Activated T-helper 17 cell treated with anti-CD3 and anti-CD28 coated beads, Interleukin-2, amount 50 U/mL, for 72 hours (primary cell): ENCODE results near the gene AGPS. TPM values are rescaled to one million over a fixed set of nuclear protein-coding genes. Genes with fewer than 3 reads are reported as not detected.
"Not testable (repeated sequence)": the region's sequence is repeated elsewhere in the genome, so short reads cannot be mapped to it uniquely, and the experiment has no call there.

Experiments used
- ATAC-seq: fragments of 150-1000 bp; cut with Tn5 transposase; replicated peaks from 2 replicates; pipeline ENCODE4 v1.10.0; 2021; ENCODE audit warnings: mild to moderate bottlenecking, moderate library complexity
- H3K27ac Mint-ChIP-seq: one replicate; pipeline ENCODE4 v1.8.0; 2022; ENCODE audit warnings: mixed read lengths
- H3K27me3 Mint-ChIP-seq: one replicate; pipeline ENCODE4 v1.8.0; 2022; ENCODE audit warnings: mixed read lengths
- H3K36me3 Mint-ChIP-seq: one replicate; pipeline ENCODE4 v1.8.0; 2022; ENCODE audit warnings: low read depth, mild to moderate bottlenecking, mixed read lengths
- H3K4me1 Mint-ChIP-seq: one replicate; pipeline ENCODE4 v1.8.0; 2022; ENCODE audit warnings: mixed read lengths
- H3K4me3 Mint-ChIP-seq: one replicate; pipeline ENCODE4 v1.8.0; 2022; ENCODE audit warnings: mild to moderate bottlenecking, mixed read lengths
- H3K9me3 Mint-ChIP-seq: one replicate; pipeline ENCODE4 v1.8.0; 2022; ENCODE audit warnings: mixed read lengths
- total RNA-seq, 2 donors: library from RNA; stranded (reverse); gene quantifications; one replicate each; pipeline ENCODE4 v1.2.3, GENCODE V29; 2022

The AGPS gene
- total RNA-seq, 2 donors from 2014 or later = 31.4 to 70.0 TPM

- H3K36me3 Mint-ChIP-seq = peaks cover 81% of the 10 kb centered on the region
- H3K4me3 Mint-ChIP-seq, ATAC-seq, H3K27ac Mint-ChIP-seq, H3K27me3 Mint-ChIP-seq: not testable (repeated sequence)
- peaks cover 27% of the 10 kb centered on the region for H3K4me1 Mint-ChIP-seq
- peaks cover 27% of the 10 kb centered on the region for H3K9me3 Mint-ChIP-seq
Observed at GRCh38 chr2:177424120-177424519, 31.5 kb downstream of the AGPS start.

GRCh38 chr2:177424620-177425019 is 32.0 kb downstream of the AGPS start:
- peaks cover 28% of the 10 kb centered on the region for H3K4me1 Mint-ChIP-seq
- H3K4me3 Mint-ChIP-seq, H3K27me3 Mint-ChIP-seq, H3K27ac Mint-ChIP-seq, ATAC-seq: not testable (repeated sequence)
- peaks cover 28% of the 10 kb centered on the region for H3K9me3 Mint-ChIP-seq
- H3K36me3 Mint-ChIP-seq = peaks cover 86% of the 10 kb centered on the region

GRCh38 chr2:177427316-177427715 is 34.7 kb downstream of the AGPS start:
- no peaks in the 10 kb centered on the region for H3K27me3 Mint-ChIP-seq
- H3K36me3 Mint-ChIP-seq = peaks cover 82% of the 10 kb centered on the region
- H3K4me1 Mint-ChIP-seq = peaks cover 28% of the 10 kb centered on the region
- H3K4me3 Mint-ChIP-seq = no peak overlapping the region
- no peak for ATAC-seq
- H3K9me3 Mint-ChIP-seq = peaks cover 30% of the 10 kb centered on the region
- H3K27ac Mint-ChIP-seq = no peak overlapping the region

- H3K27me3 Mint-ChIP-seq, ATAC-seq: not testable (repeated sequence)
- peaks cover 35% of the 10 kb centered on the region for H3K9me3 Mint-ChIP-seq
Observed at GRCh38 chr2:177427936-177428335, 35.4 kb downstream of the AGPS start.

GRCh38 chr2:177429688-177430325 is 37.2 kb downstream of the AGPS start:
- H3K36me3 Mint-ChIP-seq = peaks cover 85% of the 10 kb centered on the region
- no peak for ATAC-seq
- no peak overlapping the region for H3K4me3 Mint-ChIP-seq
- H3K9me3 Mint-ChIP-seq = peaks cover 40% of the 10 kb centered on the region
- no peaks in the 10 kb centered on the region for H3K27me3 Mint-ChIP-seq
- H3K4me1 Mint-ChIP-seq = peaks cover 26% of the 10 kb centered on the region
- H3K27ac Mint-ChIP-seq = no peak overlapping the region

More at GRCh38 chr2:177427936-177428335, 35.4 kb downstream of the AGPS start:
- Mint-ChIP-seq H3K4me1 (peaks cover 28% of the 10 kb centered on the region), H3K36me3 (peaks cover 87% of the 10 kb centered on the region)
- H3K27ac Mint-ChIP-seq, H3K4me3 Mint-ChIP-seq: not testable (repeated sequence)

- H3K4me3 Mint-ChIP-seq = no peak overlapping the region
- peaks cover 85% of the 10 kb centered on the region for H3K36me3 Mint-ChIP-seq
- H3K27me3 Mint-ChIP-seq = no peaks in the 10 kb centered on the region
- H3K9me3 Mint-ChIP-seq = peaks cover 40% of the 10 kb centered on the region
- ATAC-seq = no peak
- H3K27ac Mint-ChIP-seq = no peak overlapping the region
- H3K4me1 Mint-ChIP-seq = peaks cover 24% of the 10 kb centered on the region
Observed at GRCh38 chr2:177430411-177430810, 37.8 kb downstream of the AGPS start.

GRCh38 chr2:177431111-177431725 is 38.6 kb downstream of the AGPS start:
- ATAC-seq, H3K27me3 Mint-ChIP-seq, H3K27ac Mint-ChIP-seq, H3K4me3 Mint-ChIP-seq: not testable (repeated sequence)
- Mint-ChIP-seq H3K9me3 (peaks cover 35% of the 10 kb centered on the region), H3K4me1 (peaks cover 17% of the 10 kb centered on the region), H3K36me3 (peaks cover 84% of the 10 kb centered on the region)

GRCh38 chr2:177432703-177433102 is 40.1 kb downstream of the AGPS start:
- Mint-ChIP-seq H3K27me3 (no peaks in the 10 kb centered on the region), H3K9me3 (peaks cover 23% of the 10 kb centered on the region), H3K27ac (no peak overlapping the region), H3K36me3 (peaks cover 84% of the 10 kb centered on the region), H3K4me3 (no peak overlapping the region), H3K4me1 (peaks cover 10% of the 10 kb centered on the region)
- no peak for ATAC-seq

- no peaks in the 10 kb centered on the region for H3K27me3 Mint-ChIP-seq
- ATAC-seq = no peak
- H3K4me3 Mint-ChIP-seq = no peak overlapping the region
- H3K27ac Mint-ChIP-seq = no peak overlapping the region
- peaks cover 6% of the 10 kb centered on the region for H3K4me1 Mint-ChIP-seq
- peaks cover 84% of the 10 kb centered on the region for H3K36me3 Mint-ChIP-seq
- H3K9me3 Mint-ChIP-seq = peaks cover 18% of the 10 kb centered on the region
Observed at GRCh38 chr2:177433402-177433801, 40.8 kb downstream of the AGPS start.

- Mint-ChIP-seq H3K27me3 (no peaks in the 10 kb centered on the region), H3K9me3 (peaks cover 12% of the 10 kb centered on the region), H3K4me1 (no peaks in the 10 kb centered on the region), H3K27ac (no peak overlapping the region), H3K4me3 (no peak overlapping the region), H3K36me3 (peaks cover 80% of the 10 kb centered on the region)
- no peak for ATAC-seq
Observed at GRCh38 chr2:177434475-177434874, 41.9 kb downstream of the AGPS start.

GRCh38 chr2:177445200-177445599 is 52.6 kb downstream of the AGPS start:
- Mint-ChIP-seq H3K9me3 (no peaks in the 10 kb centered on the region), H3K4me3 (no peak overlapping the region), H3K4me1 (no peaks in the 10 kb centered on the region), H3K27ac (no peak overlapping the region), H3K36me3 (peaks cover 67% of the 10 kb centered on the region), H3K27me3 (no peaks in the 10 kb centered on the region)
- no peak for ATAC-seq

GRCh38 chr2:177448031-177448430 is 55.5 kb downstream of the AGPS start:
- no peak overlapping the region for H3K27ac Mint-ChIP-seq
- no peaks in the 10 kb centered on the region for H3K9me3 Mint-ChIP-seq
- no peak for ATAC-seq
- no peaks in the 10 kb centered on the region for H3K27me3 Mint-ChIP-seq
- peaks cover 76% of the 10 kb centered on the region for H3K36me3 Mint-ChIP-seq
- H3K4me1 Mint-ChIP-seq = no peaks in the 10 kb centered on the region
- no peak overlapping the region for H3K4me3 Mint-ChIP-seq

GRCh38 chr2:177449159-177449558 is 56.6 kb downstream of the AGPS start:
- H3K4me1 Mint-ChIP-seq = no peaks in the 10 kb centered on the region
- H3K27ac Mint-ChIP-seq = no peak overlapping the region
- no peaks in the 10 kb centered on the region for H3K27me3 Mint-ChIP-seq
- H3K9me3 Mint-ChIP-seq = no peaks in the 10 kb centered on the region
- ATAC-seq = no peak
- no peak overlapping the region for H3K4me3 Mint-ChIP-seq
- H3K36me3 Mint-ChIP-seq = peaks cover 74% of the 10 kb centered on the region

- no peak for ATAC-seq
- H3K4me1 Mint-ChIP-seq = no peaks in the 10 kb centered on the region
- no peak overlapping the region for H3K4me3 Mint-ChIP-seq
- peaks cover 73% of the 10 kb centered on the region for H3K36me3 Mint-ChIP-seq
- H3K9me3 Mint-ChIP-seq = peaks cover 3% of the 10 kb centered on the region
- H3K27ac Mint-ChIP-seq = no peak overlapping the region
- no peaks in the 10 kb centered on the region for H3K27me3 Mint-ChIP-seq
Observed at GRCh38 chr2:177455187-177455586, 62.6 kb downstream of the AGPS start.

- not testable (repeated sequence) for H3K4me3 Mint-ChIP-seq, H3K27ac Mint-ChIP-seq
- peaks cover 69% of the 10 kb centered on the region for H3K36me3 Mint-ChIP-seq
Observed at GRCh38 chr2:177459756-177460155, 67.2 kb downstream of the AGPS start.

More at GRCh38 chr2:177459756-177460155, 67.2 kb downstream of the AGPS start:
- not testable (repeated sequence) for H3K4me1 Mint-ChIP-seq, H3K27me3 Mint-ChIP-seq, H3K9me3 Mint-ChIP-seq, ATAC-seq
